ENCODE measurements around the gene MNAT1. TPM values are rescaled to one million over a fixed set of nuclear protein-coding genes. Genes with fewer than 3 reads are reported as not detected.

MNAT1 gene
- total and polyA plus RNA-seq, 9 of the 15 experiments (the other 6 are each of a cell fraction or from before 2014, with no cell fraction given): 37.8 to 83.3 (median 60.4) TPM

GRCh38 chr14:60974090-60974651 lies 239.6 kb downstream of the MNAT1 start:
- H3K36me3 ChIP-seq (ENCODE audit: control insufficient read depth, insufficient read depth, low read length): peaks cover 50% of the 10 kb centered on the region
- no peaks in the 10 kb centered on the region for H3K9me3 ChIP-seq (replicated peaks; ENCODE audit: control insufficient read depth, insufficient read depth, low read depth, low read length)
- ChIA-PET POLR2A (interaction anchor here (0.5 kb wide), 1 partner anchor 12 kb away, joined by 5 read pairs; no protein-coding TSS in a partner anchor), CTCF (ENCODE audit: low intra/inter-chr PET ratio) (no interaction called here)
- TF ChIP-seq CREBBP (IDR thresholded peaks at IDR 0.05; ENCODE audit: low read depth, low read length): no peak
- no peak for TF ChIP-seq RAD51 (IDR thresholded peaks at IDR 0.05; ENCODE audit: borderline replicate concordance, low read depth)
- TF ChIP-seq MEIS2 (IDR thresholded peaks at IDR 0.05; ENCODE audit: partially characterized antibody): peak; percentile 56
- FAIRE-seq (no peak), DNase-seq (ENCODE audit: extremely low read depth in 1 of 4, low spot score in 3 of 4) (no peak), ATAC-seq (no peak)
- no peak overlapping the region for H3K27ac ChIP-seq (ENCODE audit: extremely low read depth, low read depth, low read length)
- H3K9me1 ChIP-seq (ENCODE audit: control insufficient read depth, insufficient read depth, low read length): no peaks in the 10 kb centered on the region
- H2AFZ ChIP-seq (ENCODE audit: low read depth, low read length): no peak overlapping the region
- no peak overlapping the region for H3K4me3 ChIP-seq
- H3K9ac ChIP-seq (ENCODE audit: insufficient read depth in 1 of 2, low read depth in 2 of 2, low read length in 2 of 2): no peak overlapping the region
- 76% methylated on average over 6 of the region's 6 CpGs for WGBS (ENCODE audit: insufficient coverage, low coverage, missing lambda C conversion rate)
- BruUV-seq (replicated peaks): no TSS peak
- no peak overlapping the region for H3K4me2 ChIP-seq (ENCODE audit: insufficient read depth, low read length)
- H4K20me1 ChIP-seq (replicated peaks; ENCODE audit: control insufficient read depth, insufficient read depth, low read length): no peaks in the 10 kb centered on the region
- in situ Hi-C loops (cut with MboI) (no loop called here), intact Hi-C loops (cut with micrococcal nuclease) (no loop called here)
- peaks cover 35% of the 10 kb centered on the region for H3K79me2 ChIP-seq (ENCODE audit: control insufficient read depth, insufficient read depth, low read length)
- no peaks in the 10 kb centered on the region for H3K27me3 ChIP-seq (ENCODE audit: control insufficient read depth in 2 of 2, insufficient read depth in 2 of 2, low read length in 2 of 2)
- H3K4me1 ChIP-seq (replicated peaks in 1 of 2; ENCODE audit: control insufficient read depth in 2 of 2, insufficient read depth in 2 of 2, low read length in 2 of 2): no peaks in the 10 kb centered on the region

- in situ Hi-C loops (cut with MboI) (no loop called here), intact Hi-C loops (cut with micrococcal nuclease) (no loop called here)
- ATAC-seq: no peak
- Histone ChIP-seq H3K36me3 (ENCODE audit: control insufficient read depth, insufficient read depth, low read length) (peaks cover 50% of the 10 kb centered on the region), H3K4me2 (ENCODE audit: insufficient read depth, low read length) (no peak overlapping the region), H2AFZ (ENCODE audit: low read depth, low read length) (no peak overlapping the region), H4K20me1 (replicated peaks; ENCODE audit: control insufficient read depth, insufficient read depth, low read length) (no peaks in the 10 kb centered on the region), H3K4me3 (no peak overlapping the region), H3K27me3 (ENCODE audit: control insufficient read depth in 2 of 2, insufficient read depth in 2 of 2, low read length in 2 of 2) (no peaks in the 10 kb centered on the region), H3K4me1 (replicated peaks in 1 of 2; ENCODE audit: control insufficient read depth in 2 of 2, insufficient read depth in 2 of 2, low read length in 2 of 2) (no peaks in the 10 kb centered on the region), H3K27ac (ENCODE audit: extremely low read depth, low read depth, low read length) (no peak overlapping the region), H3K79me2 (ENCODE audit: control insufficient read depth, insufficient read depth, low read length) (peaks cover 49% of the 10 kb centered on the region), H3K9ac (ENCODE audit: insufficient read depth in 1 of 2, low read depth in 2 of 2, low read length in 2 of 2) (no peak overlapping the region), H3K9me3 (replicated peaks; ENCODE audit: control insufficient read depth, insufficient read depth, low read depth, low read length) (no peaks in the 10 kb centered on the region), H3K9me1 (ENCODE audit: control insufficient read depth, insufficient read depth, low read length) (no peaks in the 10 kb centered on the region)
- ChIA-PET CTCF (ENCODE audit: low intra/inter-chr PET ratio) (no interaction called here), POLR2A (no interaction called here)
- no TSS peak for BruUV-seq (replicated peaks)
- DNase-seq (ENCODE audit: extremely low read depth in 1 of 4, low spot score in 3 of 4): no peak
- WGBS (ENCODE audit: insufficient coverage, low coverage, missing lambda C conversion rate): 56% methylated on average over 2 of the region's 2 CpGs
- no peak for FAIRE-seq
- no peak for TF ChIP-seq ZNF398 (CRISPR knock-in tag; IDR thresholded peaks at IDR 0.05)
- no peak for TF ChIP-seq ATF6 (CRISPR knock-in tag; IDR thresholded peaks at IDR 0.05)
- TF ChIP-seq CUX1 (CRISPR knock-in tag; IDR thresholded peaks at IDR 0.05): no peak
These were observed 241.0 kb downstream of the MNAT1 start for GRCh38 chr14:60975551-60975950.

All from K562 (cell line).